ENCODE measurements around the gene NFE2L3. TPM values are rescaled to one million over a fixed set of nuclear protein-coding genes. Genes with fewer than 3 reads are reported as not detected.
"Not testable (repeated sequence)": the region's sequence is repeated elsewhere in the genome, so short reads cannot be mapped to it uniquely, and the experiment has no call there.

NFE2L3 gene
- total RNA-seq, 2 donors from 2014 or later: 2.8 to 4.5 TPM

- no peaks in the 10 kb centered on the region for H3K4me1 ChIP-seq (ENCODE audit: control insufficient read depth in 1 of 2, low read depth in 2 of 2)
- no peak overlapping the region for H3K27ac ChIP-seq
- DNase-seq (ENCODE audit: low spot score) (no peak), ATAC-seq (ENCODE audit: insufficient number of reproducible peaks, low FRiP score, low read depth) (no peak)
- H3K27me3 ChIP-seq (replicated peaks; ENCODE audit: insufficient read depth): no peaks in the 10 kb centered on the region
- no peak for TF ChIP-seq CTCF (IDR thresholded peaks at IDR 0.05)
- H3K36me3 ChIP-seq: no peaks in the 10 kb centered on the region
- no peaks in the 10 kb centered on the region for H3K9me3 ChIP-seq
- H3K4me3 ChIP-seq: no peak overlapping the region
Observed at GRCh38 chr7:26115650-26116049, 36.3 kb upstream of the NFE2L3 start.

GRCh38 chr7:26117142-26117807, 34.7 kb upstream of the NFE2L3 start:
- Histone ChIP-seq H3K36me3 (no peaks in the 10 kb centered on the region), H3K27ac (no peak overlapping the region), H3K9me3 (no peaks in the 10 kb centered on the region), H3K4me1 (ENCODE audit: control insufficient read depth in 1 of 2, low read depth in 2 of 2) (no peaks in the 10 kb centered on the region), H3K4me3 (no peak overlapping the region), H3K27me3 (replicated peaks; ENCODE audit: insufficient read depth) (no peaks in the 10 kb centered on the region)
- ATAC-seq (ENCODE audit: insufficient number of reproducible peaks, low FRiP score, low read depth): no peak
- TF ChIP-seq CTCF (IDR thresholded peaks at IDR 0.05): no peak
- DNase-seq (ENCODE audit: low spot score): no peak

GRCh38 chr7:26117970-26118369, 34.0 kb upstream of the NFE2L3 start:
- no peaks in the 10 kb centered on the region for H3K4me1 ChIP-seq (ENCODE audit: control insufficient read depth in 1 of 2, low read depth in 2 of 2)
- no peaks in the 10 kb centered on the region for H3K9me3 ChIP-seq
- no peak for ATAC-seq (ENCODE audit: insufficient number of reproducible peaks, low FRiP score, low read depth)
- DNase-seq (ENCODE audit: low spot score): no peak
- TF ChIP-seq CTCF (IDR thresholded peaks at IDR 0.05): no peak
- no peak overlapping the region for H3K27ac ChIP-seq
- no peaks in the 10 kb centered on the region for H3K36me3 ChIP-seq
- H3K27me3 ChIP-seq (replicated peaks; ENCODE audit: insufficient read depth): no peaks in the 10 kb centered on the region
- H3K4me3 ChIP-seq: no peak overlapping the region

GRCh38 chr7:26122745-26123144, 29.3 kb upstream of the NFE2L3 start:
- Histone ChIP-seq H3K9me3 (no peaks in the 10 kb centered on the region), H3K27ac (no peak overlapping the region), H3K4me3 (no peak overlapping the region), H3K36me3 (no peaks in the 10 kb centered on the region), H3K27me3 (replicated peaks; ENCODE audit: insufficient read depth) (no peaks in the 10 kb centered on the region), H3K4me1 (ENCODE audit: control insufficient read depth in 1 of 2, low read depth in 2 of 2) (no peaks in the 10 kb centered on the region)
- ATAC-seq (ENCODE audit: insufficient number of reproducible peaks, low FRiP score, low read depth): no peak
- no peak for DNase-seq (ENCODE audit: low spot score)
- TF ChIP-seq CTCF (IDR thresholded peaks at IDR 0.05): no peak

- H3K4me3 ChIP-seq; DNase-seq (ENCODE audit: low spot score); H3K27ac ChIP-seq; H3K4me1 ChIP-seq (ENCODE audit: control insufficient read depth in 1 of 2, low read depth in 2 of 2); H3K27me3 ChIP-seq (replicated peaks; ENCODE audit: insufficient read depth); H3K36me3 ChIP-seq; H3K9me3 ChIP-seq; ATAC-seq (ENCODE audit: insufficient number of reproducible peaks, low FRiP score, low read depth): not testable (repeated sequence)
Observed at GRCh38 chr7:26124775-26125174, 27.2 kb upstream of the NFE2L3 start.

GRCh38 chr7:26127411-26127810, 24.6 kb upstream of the NFE2L3 start:
- DNase-seq (ENCODE audit: low spot score) (no peak), ATAC-seq (ENCODE audit: insufficient number of reproducible peaks, low FRiP score, low read depth) (no peak)
- no peak for TF ChIP-seq CTCF (IDR thresholded peaks at IDR 0.05)
- no peaks in the 10 kb centered on the region for H3K4me1 ChIP-seq (ENCODE audit: control insufficient read depth in 1 of 2, low read depth in 2 of 2)
- no peaks in the 10 kb centered on the region for H3K36me3 ChIP-seq
- H3K27me3 ChIP-seq (replicated peaks; ENCODE audit: insufficient read depth): no peaks in the 10 kb centered on the region
- H3K27ac ChIP-seq: no peak overlapping the region
- no peak overlapping the region for H3K4me3 ChIP-seq
- H3K9me3 ChIP-seq: no peaks in the 10 kb centered on the region

Measured in thoracic aorta (tissue), 2 donors.